H1 (cell line): ENCODE results near the gene MARCOL. TPM values are rescaled to one million over a fixed set of nuclear protein-coding genes. Genes with fewer than 3 reads are reported as not detected.
"Not testable (repeated sequence)": the region's sequence is repeated elsewhere in the genome, so short reads cannot be mapped to it uniquely, and the experiment has no call there.

Source experiments
- CTCF ChIA-PET: fragments of 300-600 bp; sonication (Branson Sonifier 250); formaldehyde crosslinking; loops from one replicate; lab custom pipeline; 2021; ENCODE audit not compliant: partially characterized antibody; lab: Charles Lee
- POLR2A ChIA-PET: fragments of 300-600 bp; sonication (Branson Sonifier 250); formaldehyde crosslinking; loops from one replicate; lab custom pipeline; 2021; ENCODE audit warnings: inconsistent platforms; ENCODE audit not compliant: partially characterized antibody; lab: Charles Lee
- DNase-seq, 2 experiments: peaks; one replicate each; pipeline versions ENCODE4 v3.0.0 to v3.0.0-alpha.2; 2010 to 2022; ENCODE audit warnings: low spot score in 2 of 2, low read depth in 1 of 2, mixed read lengths in 1 of 2
- FAIRE-seq: peaks from 2 replicates; lab custom pipeline; 2011; peaks lifted over from hg19 to GRCh38; lab: Jason Lieb, UNC
- H2AFZ ChIP-seq: 2 replicates; pipeline ENCODE4 v1.8.1; 2012; ENCODE audit warnings: low read length, inconsistent platforms
- H2AK5ac ChIP-seq: 2 replicates; pipeline ENCODE4 v1.6.1; 2013; ENCODE audit warnings: low read depth, low read length
- H2BK120ac ChIP-seq: replicated peaks from 2 replicates; pipeline ENCODE3; 2013; ENCODE audit warnings: low read depth, low read length, inconsistent platforms
- H2BK12ac ChIP-seq: 2 replicates; pipeline ENCODE4 v1.6.1; 2013; ENCODE audit warnings: low read depth, low read length
- H2BK15ac ChIP-seq: 2 replicates; pipeline ENCODE4 v1.6.1; 2013; ENCODE audit warnings: low read length
- H2BK20ac ChIP-seq: 2 replicates; pipeline ENCODE4 v1.6.1; 2013; ENCODE audit warnings: low read length
- H2BK5ac ChIP-seq: 2 replicates; pipeline ENCODE4 v1.6.1; 2013; ENCODE audit warnings: low read depth, low read length
- H3K14ac ChIP-seq: 2 replicates; pipeline ENCODE4 v1.6.1; 2013; ENCODE audit warnings: inconsistent platforms; ENCODE audit not compliant: insufficient read length
- H3K18ac ChIP-seq: 2 replicates; pipeline ENCODE4 v1.6.1; 2013; ENCODE audit warnings: low read length; ENCODE audit errors: extremely low read depth
- H3K23ac ChIP-seq: 2 replicates; pipeline ENCODE4 v1.6.1; 2013; ENCODE audit warnings: inconsistent platforms; ENCODE audit not compliant: insufficient read length
- H3K23me2 ChIP-seq: 2 replicates; pipeline ENCODE4 v1.6.1; 2013; ENCODE audit warnings: low read depth, low read length
- H3K27ac ChIP-seq: 2 replicates; pipeline ENCODE4 v1.6.1; 2011; ENCODE audit warnings: low read depth, low read length, inconsistent platforms
- H3K27me3 ChIP-seq, 4 experiments: replicated peaks in 1 of 4; 1 replicate in 1 of 4; 2 replicates in 3 of 4; pipeline versions ENCODE4 v1.6.1 to v1.8.1; 2011 to 2013; ENCODE audit warnings: low read length in 3 of 4, mild to moderate bottlenecking in 3 of 4, inconsistent platforms in 2 of 4, mixed read lengths in 2 of 4, moderate library complexity in 1 of 4; ENCODE audit not compliant: control insufficient read depth in 3 of 4, insufficient read depth in 3 of 4; ENCODE audit errors: extremely low read depth in 1 of 4
- H3K36me3 ChIP-seq, 4 experiments: 2 replicates each; pipeline versions ENCODE4 v1.6.1 to v1.8.1; 2011 to 2013; ENCODE audit warnings: mild to moderate bottlenecking in 4 of 4, low read length in 3 of 4, moderate library complexity in 2 of 4, control low read depth in 1 of 4, inconsistent platforms in 1 of 4; ENCODE audit not compliant: insufficient read depth in 4 of 4, control insufficient read depth in 2 of 4
- H3K4ac ChIP-seq: replicated peaks from 2 replicates; pipeline ENCODE3; 2013; ENCODE audit warnings: low read length, low read depth, mixed read lengths, inconsistent platforms; ENCODE audit not compliant: insufficient read length
- H3K4me1 ChIP-seq, 4 experiments: replicated peaks in 1 of 4; 1 replicate in 1 of 4; 2 replicates in 3 of 4; pipeline versions ENCODE4 v1.6.1 to v1.8.1; 2011 to 2013; ENCODE audit warnings: low read length in 3 of 4, inconsistent platforms in 2 of 4, mixed read lengths in 1 of 4; ENCODE audit not compliant: insufficient read depth in 4 of 4, control insufficient read depth in 3 of 4
- H3K4me2 ChIP-seq, 2 experiments: 2 replicates each; pipeline versions ENCODE4 v1.6.1 to v1.8.1; 2011 to 2013; ENCODE audit warnings: low read depth in 2 of 2, low read length in 2 of 2, control low read depth in 1 of 2, inconsistent platforms in 1 of 2, mild to moderate bottlenecking in 1 of 2; ENCODE audit not compliant: insufficient read depth in 1 of 2
- H3K4me3 ChIP-seq, 4 experiments: fragments of 200-600, 300-600 bp in 1 of 4; sonication (generic), shearing (Covaris generic), sonication (Bioruptor Twin) in 1 of 4; 2 replicates each; pipeline versions ENCODE4 v1.5.1 to v1.8.1; 2011 to 2016; ENCODE audit warnings: low read length in 4 of 4, low read depth in 3 of 4, control low read depth in 2 of 4, inconsistent platforms in 2 of 4, mild to moderate bottlenecking in 2 of 4, mixed read lengths in 1 of 4, moderate library complexity in 1 of 4; ENCODE audit not compliant: insufficient read depth in 2 of 4; ENCODE audit errors: extremely low read depth in 1 of 4
- H3K56ac ChIP-seq: replicated peaks from 2 replicates; pipeline ENCODE3; 2013; ENCODE audit warnings: low read depth, mild to moderate bottlenecking, mixed read lengths, low read length, inconsistent platforms; ENCODE audit not compliant: insufficient read length
- H3K79me1 ChIP-seq: 2 replicates; pipeline ENCODE4 v1.6.1; 2013; ENCODE audit warnings: low read depth, low read length, control low read depth
- H3K79me2 ChIP-seq, 2 experiments: 2 replicates each; pipeline versions ENCODE4 v1.6.1 to v1.8.1; 2012 to 2013; ENCODE audit warnings: low read length in 2 of 2, mild to moderate bottlenecking in 2 of 2, inconsistent platforms in 1 of 2; ENCODE audit not compliant: insufficient read depth in 2 of 2, control insufficient read depth in 1 of 2
- H3K9ac ChIP-seq, 4 experiments: replicated peaks in 1 of 4; 1 replicate in 1 of 4; 2 replicates in 3 of 4; pipeline versions ENCODE4 v1.6.1 to v1.8.1; 2011 to 2013; ENCODE audit warnings: low read depth in 3 of 4, low read length in 3 of 4, control low read depth in 2 of 4, mild to moderate bottlenecking in 2 of 4, moderate library complexity in 2 of 4, inconsistent platforms in 1 of 4; ENCODE audit errors: extremely low read depth in 1 of 4
- H3K9me3 ChIP-seq, 2 experiments: 2 replicates each; pipeline versions ENCODE4 v1.6.1 to v1.8.1; 2012 to 2013; ENCODE audit warnings: mild to moderate bottlenecking in 2 of 2, moderate library complexity in 2 of 2, control low read depth in 1 of 2, inconsistent platforms in 1 of 2, low read depth in 1 of 2, low read length in 1 of 2, mixed read lengths in 1 of 2; ENCODE audit not compliant: insufficient read depth in 2 of 2
- H4K20me1 ChIP-seq, 2 experiments: replicated peaks in 1 of 2; 2 replicates each; pipeline versions ENCODE3 to v1.8.1; 2011 to 2013; ENCODE audit warnings: inconsistent platforms in 2 of 2, low read length in 2 of 2, mild to moderate bottlenecking in 1 of 2; ENCODE audit not compliant: insufficient read depth in 2 of 2, control insufficient read depth in 1 of 2
- H4K5ac ChIP-seq: 2 replicates; pipeline ENCODE4 v1.6.1; 2013; ENCODE audit warnings: low read length, low read depth, mixed read lengths, inconsistent platforms; ENCODE audit not compliant: insufficient read length
- H4K8ac ChIP-seq: 2 replicates; pipeline ENCODE4 v1.8.0; 2013; ENCODE audit warnings: mild to moderate bottlenecking, moderate library complexity, low read length, inconsistent platforms; ENCODE audit not compliant: insufficient read depth; ENCODE audit errors: extremely low read depth
- H4K91ac ChIP-seq: replicated peaks from 2 replicates; pipeline ENCODE3; 2013; ENCODE audit warnings: low read length, mixed read lengths, inconsistent platforms; ENCODE audit not compliant: insufficient read length
- WGBS, 2 experiments: shearing (Covaris generic) in 1 of 2; methylation state at CpG; one replicate each; pipeline versions ENCODE4 v1.1.6 to v1.1.7; 2013 to 2015; ENCODE audit warnings: low lambda C conversion rate in 2 of 2, mixed read lengths in 2 of 2, inconsistent platforms in 1 of 2, low coverage in 1 of 2, missing lambda C conversion rate in 1 of 2; ENCODE audit not compliant: insufficient replicate concordance in 2 of 2, insufficient coverage in 1 of 2, insufficient read length in 1 of 2; ENCODE audit errors: extremely low coverage in 1 of 2, missing lambda C conversion rate in 1 of 2; 5-methylcytosine and 5-hydroxymethylcytosine counted together
- polyA plus RNA-seq, 7 experiments: library from polyadenylated mRNA; depleted of rRNA in 3 of 7; stranded (reverse) in 5 of 7; unstranded in 2 of 7; fragments of >200 nt in 5 of 7; fragments of 200-250 nt in 2 of 7; gene quantifications; 1 replicate in 5 of 7; 2 replicates in 1 of 7; 4 replicates in 1 of 7; pipeline versions ENCODE4 v1.2.1 to v1.2.3, GENCODE V29; 2011 to 2013; ENCODE audit warnings: missing spikeins in 2 of 7, mixed read lengths in 2 of 7
- total RNA-seq: library from RNA; stranded (reverse); fragmentation: NEBNext Ultra II Directional; extraction: Animal tissue kit (Norgen Biotek cat#: 25700); gene quantifications from 2 replicates; pipeline ENCODE4 v1.2.1, GENCODE V29; 2021

Gene MARCOL
- total and polyA plus RNA-seq, 2 of the 8 experiments (the other 6 are each of a cell fraction or from before 2014, with no cell fraction given) = not detected

DNA sequence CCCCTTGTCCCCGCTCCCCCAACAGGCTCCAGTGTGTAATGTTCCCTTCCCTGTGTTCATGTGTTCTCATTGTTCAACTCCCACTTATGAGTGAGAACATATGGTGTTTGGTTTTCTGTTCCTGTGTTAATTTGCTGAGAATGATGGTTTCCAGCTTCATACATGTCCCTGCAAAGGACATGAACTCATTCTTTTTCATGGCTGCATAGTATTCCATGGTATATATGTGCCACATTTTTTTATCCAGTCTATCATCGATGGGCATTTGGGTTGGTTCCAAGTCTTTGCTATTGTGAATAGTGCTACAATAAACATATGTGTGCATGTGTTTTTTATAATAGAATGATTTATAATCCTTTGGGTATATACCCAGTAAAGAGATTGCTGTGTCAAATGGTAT lies 36.8 kb downstream of the MARCOL start:
- POLR2A ChIA-PET = not testable (repeated sequence)
- WGBS, 2 experiments = 90% methylated on average over 2 of the region's 2 CpGs; no CpG with 5 or more reads in 1 of the 2 experiments

More for the DNA sequence above, 36.8 kb downstream of the MARCOL start:
- H3K4ac ChIP-seq, H2BK15ac ChIP-seq, H3K18ac ChIP-seq, H2BK12ac ChIP-seq, H2BK20ac ChIP-seq, H2BK5ac ChIP-seq, FAIRE-seq, H3K4me1 ChIP-seq, H3K14ac ChIP-seq, H3K23ac ChIP-seq, H3K23me2 ChIP-seq, H3K9me3 ChIP-seq, H3K36me3 ChIP-seq, H4K20me1 ChIP-seq, H2AK5ac ChIP-seq, CTCF ChIA-PET, H3K56ac ChIP-seq, H3K27me3 ChIP-seq, H3K4me3 ChIP-seq, H3K27ac ChIP-seq, H4K5ac ChIP-seq, H4K91ac ChIP-seq, H3K4me2 ChIP-seq, H4K8ac ChIP-seq, H3K79me1 ChIP-seq, H3K9ac ChIP-seq, H2AFZ ChIP-seq, DNase-seq, H3K79me2 ChIP-seq, H2BK120ac ChIP-seq: not testable (repeated sequence)
